Neural progenitor cell (in vitro differentiated cells): Measurements from ENCODE around the gene RGS9. TPM values are rescaled to one million over a fixed set of nuclear protein-coding genes. Genes with fewer than 3 reads are reported as not detected.

Experiments
- DNase-seq: peaks from one replicate; pipeline ENCODE4 v3.0.0-alpha.2; 2016; ENCODE audit warnings: low spot score
- H2AFZ ChIP-seq: fragments of 200-600 bp; sonication (generic); replicated peaks from 2 replicates; pipeline ENCODE4 v1.6.1; 2016; ENCODE audit warnings: antibody characterized with exemption
- H3F3A ChIP-seq: fragments of 200-600 bp; sonication (generic); 2 replicates; pipeline ENCODE4 v1.6.1; 2016; ENCODE audit warnings: antibody characterized with exemption, low read depth
- H3K27ac ChIP-seq: fragments of 200-600 bp; sonication (generic); 2 replicates; pipeline ENCODE4 v1.5.1; 2016; ENCODE audit warnings: mild to moderate bottlenecking
- H3K27me3 ChIP-seq: fragments of 200-600 bp; sonication (generic); 2 replicates; pipeline ENCODE4 v1.6.1; 2016; ENCODE audit warnings: mild to moderate bottlenecking, moderate library complexity
- H3K36me3 ChIP-seq: fragments of 200-600 bp; sonication (generic); 2 replicates; pipeline ENCODE4 v1.5.1; 2016
- H3K4me1 ChIP-seq: fragments of 200-600 bp; sonication (generic); 2 replicates; pipeline ENCODE4 v1.6.1; 2016; ENCODE audit warnings: mixed run types
- H3K4me2 ChIP-seq: fragments of 200-600 bp; sonication (generic); 2 replicates; pipeline ENCODE4 v1.6.1; 2016
- H3K4me3 ChIP-seq: fragments of 200-600 bp; sonication (generic); 2 replicates; pipeline ENCODE4 v1.5.1; 2016
- H3K79me2 ChIP-seq: fragments of 200-600 bp; sonication (generic); 2 replicates; pipeline ENCODE4 v1.6.1; 2016; ENCODE audit warnings: low read depth
- H3K9ac ChIP-seq: fragments of 200-600 bp; sonication (generic); 2 replicates; pipeline ENCODE4 v1.6.1; 2016
- H3K9me3 ChIP-seq: fragments of 200-600 bp; sonication (generic); 2 replicates; pipeline ENCODE4 v1.5.1; 2016; ENCODE audit warnings: low read depth
- H4K20me1 ChIP-seq: fragments of 200-600 bp; sonication (generic); 2 replicates; pipeline ENCODE4 v1.6.1; 2016; ENCODE audit warnings: low read depth
- H3K27ac Mint-ChIP-seq: 3 replicates; pipeline ENCODE4 v1.8.0; 2021; ENCODE audit warnings: mixed read lengths
- H3K27me3 Mint-ChIP-seq: 2 replicates; pipeline ENCODE4 v1.8.0; 2022; ENCODE audit warnings: low read depth, mild to moderate bottlenecking, inconsistent platforms, moderate library complexity, mixed read lengths; ENCODE audit not compliant: insufficient read depth
- H3K36me3 Mint-ChIP-seq: 3 replicates; pipeline ENCODE4 v1.8.0; 2021; ENCODE audit warnings: mixed read lengths
- H3K4me1 Mint-ChIP-seq: 3 replicates; pipeline ENCODE4 v1.8.0; 2021; ENCODE audit warnings: mixed read lengths
- H3K4me3 Mint-ChIP-seq: 3 replicates; pipeline ENCODE4 v1.8.0; 2021; ENCODE audit warnings: mild to moderate bottlenecking, moderate library complexity, mixed read lengths
- H3K9me3 Mint-ChIP-seq: 3 replicates; pipeline ENCODE4 v1.8.0; 2020; ENCODE audit warnings: mixed read lengths
- CTCF ChIP-seq: fragments of 200-600 bp; sonication (generic); IDR thresholded peaks from 2 replicates; pipeline ENCODE4 v1.5.1; 2017; ENCODE audit warnings: antibody characterized with exemption, mild to moderate bottlenecking
- EZH2 ChIP-seq: fragments of 200-600 bp; sonication (generic); IDR thresholded peaks from 2 replicates; pipeline ENCODE4 v1.6.1; 2017; ENCODE audit warnings: antibody characterized with exemption, mild to moderate bottlenecking, moderate library complexity
- EZH2phosphoT487 ChIP-seq: fragments of 200-600 bp; sonication (generic); IDR thresholded peaks from 2 replicates; pipeline ENCODE4 v1.6.1; 2017; ENCODE audit warnings: antibody characterized with exemption
- total RNA-seq: library from RNA; depleted of rRNA; stranded (reverse); fragments of >200 nt; gene quantifications from 2 replicates; pipeline ENCODE4 v1.2.3, GENCODE V29; 2015; ENCODE audit warnings: low replicate concordance

RGS9 gene
- total RNA-seq, 1 donor from 2014 or later, result 7.9 TPM

GRCh38 chr17:65181237-65182061 lies 44.3 kb downstream of the RGS9 start:
- H3K9me3 ChIP-seq, result no peaks in the 10 kb centered on the region
- peaks cover 65% of the 10 kb centered on the region for H3K4me1 Mint-ChIP-seq
- H3K4me1 ChIP-seq, result peaks cover 37% of the 10 kb centered on the region
- peak overlapping the region; percentile 62 for H3K27ac Mint-ChIP-seq
- H3K27me3 ChIP-seq, result no peaks in the 10 kb centered on the region
- no peak overlapping the region for H3K27ac ChIP-seq
- no peaks in the 10 kb centered on the region for H3K79me2 ChIP-seq
- H3K4me3 ChIP-seq, result no peak overlapping the region
- no peak overlapping the region for H3K9ac ChIP-seq
- peaks cover 3% of the 10 kb centered on the region for H3K9me3 Mint-ChIP-seq
- peaks cover 11% of the 10 kb centered on the region for H3K27me3 Mint-ChIP-seq
- no peak overlapping the region for H2AFZ ChIP-seq
- H3F3A ChIP-seq, result peaks cover 10% of the 10 kb centered on the region
- no peak for TF ChIP-seq EZH2
- H3K36me3 ChIP-seq, result no peaks in the 10 kb centered on the region
- no peaks in the 10 kb centered on the region for H4K20me1 ChIP-seq
- H3K4me3 Mint-ChIP-seq, result no peak overlapping the region
- H3K4me2 ChIP-seq, result no peak overlapping the region
- DNase-seq, result no peak
- no peaks in the 10 kb centered on the region for H3K36me3 Mint-ChIP-seq

GRCh38 chr17:65182233-65182632 lies 45.1 kb downstream of the RGS9 start:
- H3K27ac ChIP-seq, result no peak overlapping the region
- no peaks in the 10 kb centered on the region for H3K27me3 ChIP-seq
- no peak for TF ChIP-seq EZH2
- no peak for TF ChIP-seq CTCF
- TF ChIP-seq EZH2phosphoT487, result no peak
- Mint-ChIP-seq H3K4me1 (peaks cover 65% of the 10 kb centered on the region), H3K36me3 (no peaks in the 10 kb centered on the region), H3K27me3 (peaks cover 11% of the 10 kb centered on the region), H3K9me3 (peaks cover 3% of the 10 kb centered on the region), H3K27ac (peak overlapping the region; percentile 68), H3K4me3 (no peak overlapping the region)
- H3F3A ChIP-seq, result peaks cover 10% of the 10 kb centered on the region
- no peak overlapping the region for H2AFZ ChIP-seq
- H3K4me3 ChIP-seq, result no peak overlapping the region
- H3K4me2 ChIP-seq, result no peak overlapping the region
- H4K20me1 ChIP-seq, result no peaks in the 10 kb centered on the region
- H3K79me2 ChIP-seq, result no peaks in the 10 kb centered on the region
- no peaks in the 10 kb centered on the region for H3K9me3 ChIP-seq
- H3K4me1 ChIP-seq, result peaks cover 37% of the 10 kb centered on the region
- DNase-seq, result no peak
- H3K9ac ChIP-seq, result no peak overlapping the region
- no peaks in the 10 kb centered on the region for H3K36me3 ChIP-seq

- peak overlapping the region; percentile 49 for H3K4me3 Mint-ChIP-seq
Measured at GRCh38 chr17:65183736-65184135, 46.6 kb downstream of the RGS9 start.

More at GRCh38 chr17:65183736-65184135, 46.6 kb downstream of the RGS9 start:
- no peak overlapping the region for H3K27ac ChIP-seq
- H3K27me3 ChIP-seq, result no peaks in the 10 kb centered on the region
- no peak overlapping the region for H3K9ac ChIP-seq
- Mint-ChIP-seq H3K27me3 (peaks cover 11% of the 10 kb centered on the region), H3K9me3 (peaks cover 3% of the 10 kb centered on the region), H3K4me1 (peaks cover 56% of the 10 kb centered on the region), H3K27ac (peak overlapping the region; percentile 96), H3K36me3 (no peaks in the 10 kb centered on the region)
- no peaks in the 10 kb centered on the region for H3K79me2 ChIP-seq
- no peaks in the 10 kb centered on the region for H3K36me3 ChIP-seq
- H3F3A ChIP-seq, result peaks cover 10% of the 10 kb centered on the region
- H3K9me3 ChIP-seq, result no peaks in the 10 kb centered on the region
- peaks cover 36% of the 10 kb centered on the region for H3K4me1 ChIP-seq
- no peak overlapping the region for H3K4me3 ChIP-seq
- TF ChIP-seq EZH2, result no peak
- no peak for TF ChIP-seq CTCF
- no peak for TF ChIP-seq EZH2phosphoT487
- H2AFZ ChIP-seq, result peak overlapping the region; percentile 53
- peak; percentile 76 for DNase-seq
- H4K20me1 ChIP-seq, result no peaks in the 10 kb centered on the region
- peak overlapping the region; percentile 59 for H3K4me2 ChIP-seq
